ENCODE data around the gene PABPN1L.

PABPN1L gene

DNA sequence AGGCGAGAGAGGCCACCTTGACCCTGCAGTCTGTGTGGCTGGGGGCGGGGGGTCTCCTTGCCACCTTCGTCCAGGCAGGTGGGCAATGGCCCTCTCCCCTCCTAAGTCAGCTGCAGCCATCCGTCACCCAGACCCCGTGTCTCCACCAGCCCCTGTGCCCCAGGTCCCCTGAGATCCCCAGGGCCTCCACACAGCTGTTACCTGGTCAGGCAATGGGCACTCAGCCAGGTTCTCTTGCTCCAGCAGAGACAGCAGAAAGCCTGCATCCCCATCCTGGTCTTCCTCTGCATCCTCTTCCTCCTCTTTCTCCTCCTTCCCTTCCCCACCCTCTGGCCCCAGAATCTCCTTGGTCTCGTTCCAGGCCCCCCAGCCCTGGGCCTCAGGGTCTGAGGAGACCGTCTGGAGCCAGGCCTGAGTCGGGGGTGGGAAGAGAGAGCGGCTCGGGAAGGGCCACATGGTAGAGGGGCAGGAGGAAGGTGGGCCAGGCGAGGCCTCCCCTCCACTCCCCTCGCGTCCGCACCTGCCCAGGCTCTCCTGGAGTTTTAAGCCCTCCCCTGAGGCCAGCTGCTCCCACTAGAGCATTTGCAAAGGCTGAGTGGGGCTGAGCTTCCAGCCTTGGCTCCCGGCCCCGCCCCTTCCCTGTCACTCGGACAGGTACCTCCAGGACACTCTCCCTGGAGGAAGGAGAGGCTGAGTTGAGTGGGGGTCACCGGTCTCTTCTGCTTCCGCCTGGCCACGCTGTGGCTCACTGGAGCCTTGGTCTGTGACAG is at the start of gene PABPN1L:
Gene PABPN1L (minus strand): TSS at position 510 of the 770 bp plus-strand sequence. CDS start 54 bp downstream, at position 456.
- DNase-seq, result no peak

- DNase-seq, result no peak
Measured at GRCh38 chr16:88915639-88916327, 49.3 kb upstream of the PABPN1L start.

GRCh38 chr16:88914750-88915368 is 48.4 kb upstream of the PABPN1L start:
- no peak for DNase-seq

DNA sequence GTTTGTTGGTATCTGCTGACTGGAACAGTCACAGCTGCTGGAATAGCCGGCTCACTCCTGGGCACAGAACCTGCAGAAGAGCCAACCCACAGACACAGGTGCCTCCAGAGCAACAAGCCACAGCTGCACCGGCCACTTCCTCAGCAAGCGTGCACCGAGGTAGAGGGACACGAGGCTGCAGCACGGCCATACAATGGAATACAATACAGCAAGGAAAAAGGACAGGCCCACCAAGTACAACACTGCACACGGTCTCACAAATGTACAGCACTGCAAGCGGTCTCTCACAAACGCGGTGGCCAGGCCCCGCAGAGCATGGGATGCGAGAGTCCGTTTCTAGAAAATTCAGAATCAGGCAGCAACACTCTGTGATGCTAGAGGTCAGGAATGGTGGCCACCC is 47.4 kb upstream of the PABPN1L start:
- DNase-seq, result no peak

GRCh38 chr16:88913001-88913612 is 46.6 kb upstream of the PABPN1L start:
- DNase-seq, result no peak

GRCh38 chr16:88912556-88912955 is 46.1 kb upstream of the PABPN1L start:
- no peak for DNase-seq

GRCh38 chr16:88911946-88912310 is 45.5 kb upstream of the PABPN1L start:
- no peak for DNase-seq

DNA sequence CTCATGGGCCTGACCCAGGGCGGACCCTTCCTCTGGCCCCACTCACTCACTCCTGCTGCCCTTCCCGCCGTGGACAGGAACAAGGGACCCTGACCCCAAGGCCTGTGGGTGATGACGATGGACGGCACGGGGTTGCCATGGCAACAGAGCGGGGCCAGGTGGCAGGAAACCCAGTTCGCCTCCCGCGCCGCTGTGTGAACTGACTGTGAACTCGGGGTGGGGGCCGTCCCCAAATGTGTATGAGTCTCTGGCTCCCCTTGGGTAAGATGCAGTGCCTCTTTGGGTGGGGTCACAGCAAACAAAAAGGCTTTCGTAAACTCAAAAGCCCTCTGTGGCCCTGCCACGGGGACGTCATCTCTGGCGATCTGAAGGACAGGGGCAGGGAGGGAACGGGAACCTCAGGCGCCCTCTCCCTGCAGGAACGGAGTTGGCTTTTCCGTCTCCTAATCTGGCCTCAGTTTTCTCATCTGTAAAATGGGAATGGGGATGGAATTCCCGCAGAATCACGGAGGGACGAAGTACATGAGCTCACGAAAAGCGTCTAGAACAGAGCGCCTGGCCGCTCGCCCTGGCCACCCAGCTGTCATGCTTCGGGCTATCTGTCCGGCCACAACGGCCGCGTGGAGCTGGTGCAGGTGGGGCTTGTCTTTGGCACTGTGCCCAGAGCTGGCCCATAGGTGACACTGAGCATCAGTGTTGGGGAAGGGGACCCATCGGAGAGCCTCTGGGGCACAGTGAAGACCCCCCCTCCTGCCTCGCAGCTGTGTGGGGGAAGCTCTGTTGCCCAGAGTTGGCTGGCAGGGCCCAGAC is 44.9 kb upstream of the PABPN1L start:
- DNase-seq, result no peak

DNA sequence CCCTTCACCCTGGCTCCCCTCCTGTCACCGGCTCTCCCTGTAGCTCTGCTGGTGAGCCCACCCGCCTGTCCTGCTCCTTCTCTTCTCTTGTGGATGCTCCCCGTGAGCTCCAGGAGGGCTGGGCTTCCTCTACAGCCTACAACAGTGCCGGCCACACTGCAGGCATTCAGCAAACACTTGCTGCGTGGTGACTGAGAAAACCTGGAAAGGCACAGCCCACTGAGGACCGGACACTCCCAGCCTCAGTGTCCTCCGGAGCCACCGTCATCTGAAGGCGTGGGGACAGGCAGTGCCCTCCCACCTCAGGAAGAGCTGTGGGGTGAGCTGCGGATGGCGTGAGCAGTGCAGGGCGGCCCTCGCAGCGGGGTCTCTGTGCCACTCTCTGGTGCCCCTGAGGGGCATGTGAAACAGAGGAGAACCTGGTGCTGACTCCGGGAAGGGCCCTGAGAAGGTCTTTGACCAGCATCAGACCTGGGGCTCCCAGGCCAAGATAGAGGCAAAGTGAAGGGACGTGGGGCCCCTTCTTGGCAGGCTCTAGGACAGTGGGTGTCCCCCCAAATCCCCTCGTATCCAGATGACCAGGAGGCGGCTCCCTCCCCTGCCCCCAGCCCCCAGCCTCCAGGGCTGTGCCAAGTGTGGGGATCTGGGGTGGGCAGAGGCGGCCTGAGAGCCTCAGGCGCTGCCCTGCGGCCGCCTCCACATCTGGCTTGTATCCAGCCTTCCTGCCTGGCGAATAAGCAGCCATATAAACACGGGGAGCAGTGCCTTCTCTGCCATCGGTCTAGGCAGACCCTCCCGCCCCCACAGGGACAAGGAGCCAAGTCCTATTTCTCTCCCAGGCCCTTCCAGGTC is 44.0 kb upstream of the PABPN1L start:
- no peak for DNase-seq

- DNase-seq, result no peak
Measured at GRCh38 chr16:88909431-88910210, 43.2 kb upstream of the PABPN1L start.

- DNase-seq, result no peak
Measured at GRCh38 chr16:88908307-88908706, 41.8 kb upstream of the PABPN1L start.

DNA sequence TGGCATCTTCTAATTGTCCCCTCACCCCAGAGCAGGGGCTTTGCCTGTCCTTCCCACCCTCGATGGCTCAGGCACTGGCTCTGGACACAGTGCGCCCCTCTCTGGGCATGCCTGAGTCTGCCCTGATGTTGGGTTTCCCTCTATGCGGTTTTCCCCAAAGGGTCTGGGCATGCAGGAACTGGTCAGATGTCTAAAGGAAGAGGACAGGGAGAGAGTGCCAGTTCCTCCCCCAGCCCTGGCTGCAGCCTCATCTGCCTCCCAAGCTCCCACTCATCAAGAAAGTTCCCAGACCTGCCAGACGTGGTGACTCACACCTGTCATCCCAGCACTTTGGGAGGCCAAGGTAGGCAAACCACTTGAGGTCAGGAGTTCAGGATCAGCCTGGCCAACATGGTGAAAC is 41.3 kb upstream of the PABPN1L start:
- no peak for DNase-seq

DNA sequence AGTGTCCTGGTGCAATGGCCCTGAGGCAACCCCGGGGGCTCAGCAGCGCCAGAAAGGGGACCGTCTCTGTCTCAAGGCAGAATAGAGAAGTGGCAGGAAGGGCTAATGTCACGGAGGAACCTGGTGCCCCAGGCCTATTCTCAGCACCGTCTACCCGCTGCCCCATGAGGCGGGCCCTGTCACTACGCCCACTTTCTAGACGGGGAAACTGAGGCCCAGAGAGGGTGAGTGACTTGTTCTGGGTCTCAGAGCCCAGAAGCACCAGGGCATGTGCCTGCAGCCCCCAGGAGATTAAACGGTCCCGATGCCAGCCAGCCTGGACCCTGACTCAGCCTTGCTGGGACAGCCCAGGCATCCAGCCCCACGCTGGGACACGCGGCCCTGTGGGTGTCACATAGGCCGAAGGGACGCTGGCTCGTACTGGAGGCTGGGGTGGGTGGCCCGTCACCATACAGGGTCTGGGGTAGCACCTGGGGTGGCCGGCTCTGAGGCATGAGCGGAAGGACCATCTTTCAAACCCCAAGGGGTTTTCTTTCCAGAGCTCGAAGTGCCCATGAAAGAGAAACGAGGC is 40.2 kb upstream of the PABPN1L start:
- DNase-seq, result no peak

DNA sequence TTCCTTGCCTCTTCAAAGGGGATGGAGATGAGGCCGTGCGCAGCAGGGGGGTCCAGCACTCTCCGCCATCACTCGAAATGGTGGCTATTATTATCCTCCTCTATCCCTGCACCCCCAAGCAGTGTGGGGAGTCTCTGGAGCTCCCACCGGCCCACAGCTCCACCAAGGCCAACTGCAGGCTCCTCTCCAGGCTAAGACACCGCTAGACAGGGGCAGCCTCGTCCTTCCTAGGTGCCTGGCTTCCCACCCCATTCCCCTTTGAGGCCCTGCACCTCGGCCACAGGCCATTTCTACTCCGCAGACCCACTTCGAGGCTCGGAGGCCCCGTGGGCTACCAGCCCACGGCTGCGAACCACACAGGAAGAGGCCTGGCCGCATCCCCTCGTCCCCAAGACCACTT is 39.6 kb upstream of the PABPN1L start:
- no peak for DNase-seq

- DNase-seq, result no peak
Measured at GRCh38 chr16:88905563-88905962, 39.1 kb upstream of the PABPN1L start.

DNA sequence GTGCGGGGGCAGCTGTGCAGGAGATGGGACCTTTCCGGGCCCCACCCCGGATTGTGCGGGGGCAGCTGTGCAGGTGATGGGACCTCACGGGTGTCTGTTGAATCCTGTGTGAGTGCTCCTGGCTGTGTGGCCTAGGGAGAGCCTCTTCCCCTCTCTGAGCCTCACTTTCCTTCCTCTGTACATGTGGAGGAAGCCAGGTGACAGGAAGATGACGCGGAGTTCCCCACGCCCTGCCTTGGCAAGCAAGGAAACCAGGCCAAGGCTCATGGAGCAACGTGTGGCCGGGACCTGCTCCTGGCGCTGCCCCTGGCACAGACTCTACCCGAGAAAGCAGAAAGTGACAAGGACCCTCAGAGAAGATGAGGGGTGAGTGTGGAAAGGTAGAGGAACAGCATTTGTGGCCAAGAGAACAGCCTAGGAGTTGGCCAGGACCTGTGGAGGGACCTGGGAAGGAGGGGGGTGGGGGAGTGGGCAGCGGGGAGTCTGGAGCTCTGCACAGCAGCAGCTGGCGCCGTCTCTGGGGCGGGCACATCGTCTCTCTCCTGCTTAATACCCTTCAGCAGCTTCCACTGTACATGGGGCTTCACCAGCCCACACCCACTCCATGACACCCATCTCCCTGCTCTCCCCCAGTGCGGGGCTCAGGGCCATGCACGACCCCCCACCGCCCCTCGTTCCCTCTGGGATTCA is 38.4 kb upstream of the PABPN1L start:
- no peak for DNase-seq

- no peak for DNase-seq
Measured at GRCh38 chr16:88903267-88903666, 36.8 kb upstream of the PABPN1L start.

DNA sequence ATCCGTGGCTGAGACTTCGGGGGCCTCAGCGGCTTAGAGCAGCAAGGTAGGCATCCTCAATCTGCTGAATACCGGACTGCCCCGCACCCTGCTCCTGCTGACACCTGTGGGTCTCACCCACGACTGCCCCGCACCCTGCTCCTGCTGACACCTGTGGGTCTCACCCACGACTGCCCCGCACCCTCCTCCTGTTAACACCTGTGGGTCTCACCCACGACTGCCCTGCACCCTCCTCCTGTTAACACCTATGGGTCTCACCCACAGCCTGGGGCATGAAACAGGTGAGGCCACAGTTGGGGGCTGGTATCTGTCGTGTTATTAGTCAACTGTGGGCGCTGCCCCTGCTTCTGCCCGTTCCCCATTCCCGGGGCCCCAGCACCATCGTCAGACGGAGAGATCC is 36.3 kb upstream of the PABPN1L start:
- no peak for DNase-seq

DNA sequence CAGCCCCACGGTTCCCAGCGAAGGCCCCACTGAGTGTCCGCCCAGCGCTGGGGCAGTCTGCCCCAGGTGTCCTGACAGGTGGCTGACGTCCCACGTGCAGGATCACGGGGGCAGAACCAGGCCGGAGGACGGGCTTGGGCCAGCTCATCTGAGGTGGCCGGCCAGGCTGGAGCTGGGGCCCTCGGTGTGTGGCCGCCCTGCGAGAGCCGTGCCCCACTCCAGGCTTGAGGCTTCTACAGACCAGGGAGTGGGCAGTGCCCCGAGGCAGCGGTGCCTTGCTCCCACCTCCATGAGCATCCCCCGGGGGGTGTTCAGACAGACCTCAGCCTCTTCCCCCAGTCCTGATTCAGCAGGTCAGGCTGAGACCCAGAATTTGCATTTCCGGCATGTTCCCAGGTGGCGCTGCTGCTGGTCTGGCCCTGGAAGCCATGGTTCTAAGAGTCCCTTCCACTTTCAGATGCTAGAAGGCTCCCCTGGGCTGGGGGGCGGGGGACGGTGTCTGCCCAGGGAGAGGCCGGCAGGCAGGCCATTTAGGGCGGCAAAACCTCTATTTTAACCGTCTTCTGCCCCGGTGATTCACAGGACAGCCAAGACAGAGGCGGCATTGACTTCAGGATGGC is 35.4 kb upstream of the PABPN1L start:
- no peak for DNase-seq

DNA sequence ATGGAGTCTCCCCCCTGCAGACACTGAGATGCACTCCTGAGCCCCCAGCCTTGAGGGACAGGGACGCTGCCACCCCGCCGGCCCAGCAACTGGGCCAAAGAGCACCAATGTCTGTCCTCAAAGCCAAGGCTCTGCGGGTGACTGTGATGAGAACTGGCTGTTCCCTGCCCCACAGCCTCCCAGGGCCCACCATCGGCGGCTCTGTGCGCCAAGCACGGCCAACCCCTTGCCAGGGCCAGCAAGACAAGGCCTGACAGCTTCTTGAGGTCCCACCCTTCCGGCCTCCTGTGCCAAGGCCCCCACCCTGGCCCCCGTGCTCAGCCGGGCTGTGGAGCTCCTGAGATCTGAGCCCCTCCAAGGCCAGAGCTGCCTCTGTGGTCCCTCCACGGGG is 34.2 kb upstream of the PABPN1L start:
- no peak for DNase-seq

Data from NCI-H2081 treated with DMSO at 0.1 percent for 48 hours (cell line).